IMR-90 (cell line): ENCODE data around the gene SYT8. TPM values are rescaled to one million over a fixed set of nuclear protein-coding genes. Genes with fewer than 3 reads are reported as not detected.
A peak's percentile ranks its signal among the peaks of the same experiment; 100 is the strongest.

Experiments
- ATAC-seq: fragments of 200-7000 bp; cut with Tn5 transposase; 2 replicates; pipeline ENCODE4 v1.9.1; 2020; ENCODE audit warnings: low read depth, mild to moderate bottlenecking, moderate library complexity
- BruUV-seq: library from RNA; stranded (reverse); fragments of 400-500 nt; replicated peaks from 2 replicates; lab custom pipeline; 2021; lab: Mats Ljungman, UMichigan
- CTCF ChIA-PET: fragments of 300-600 bp; formaldehyde crosslinking; extraction: SDS; loops from one replicate; lab custom pipeline; 2021; ENCODE audit warnings: antibody characterized with exemption; lab: Yijun Ruan, JAX
- POLR2A ChIA-PET: fragments of 300-600 bp; sonication (Branson Sonifier 250); formaldehyde crosslinking; loops from one replicate; lab custom pipeline; 2022; ENCODE audit warnings: antibody characterized with exemption; ENCODE audit not compliant: unreplicated experiment; lab: Charles Lee
- DNase-seq: peaks from one replicate; pipeline ENCODE4 v3.0.0; 2013
- H2AFZ ChIP-seq: replicated peaks from 2 replicates; pipeline ENCODE3; 2013; ENCODE audit warnings: low read length, mild to moderate bottlenecking; ENCODE audit not compliant: poor library complexity
- H2AK5ac ChIP-seq: 2 replicates; pipeline ENCODE4 v1.6.1; 2013; ENCODE audit warnings: low read depth, low read length, inconsistent platforms
- H2AK9ac ChIP-seq: replicated peaks from 2 replicates; pipeline ENCODE3; 2013; ENCODE audit warnings: mild to moderate bottlenecking, low read depth, low read length, moderate library complexity; ENCODE audit not compliant: poor library complexity
- H2BK120ac ChIP-seq: 2 replicates; pipeline ENCODE4 v1.6.1; 2013; ENCODE audit warnings: low read depth, low read length, inconsistent platforms
- H2BK15ac ChIP-seq: 3 replicates; pipeline ENCODE4 v1.6.1; 2013; ENCODE audit warnings: low read depth, low read length, inconsistent platforms
- H2BK20ac ChIP-seq: 2 replicates; pipeline ENCODE4 v1.6.1; 2013; ENCODE audit warnings: low read depth, mild to moderate bottlenecking, inconsistent platforms, low read length, moderate library complexity
- H2BK5ac ChIP-seq: 2 replicates; pipeline ENCODE4 v1.6.1; 2013; ENCODE audit warnings: mild to moderate bottlenecking, low read depth, low read length, inconsistent platforms; ENCODE audit not compliant: poor library complexity, severe bottlenecking
- H3K14ac ChIP-seq: replicated peaks from 2 replicates; pipeline ENCODE4 v1.6.1; 2013; ENCODE audit warnings: low read depth, low read length, inconsistent platforms
- H3K18ac ChIP-seq: 2 replicates; pipeline ENCODE4 v1.6.1; 2013; ENCODE audit warnings: low read depth, low read length, control low read depth
- H3K23ac ChIP-seq: 2 replicates; pipeline ENCODE4 v1.6.1; 2013; ENCODE audit warnings: low read depth, low read length, inconsistent platforms
- H3K27ac ChIP-seq: 2 replicates; pipeline ENCODE4 v1.5.1; 2013; ENCODE audit warnings: mild to moderate bottlenecking, control low read depth, low read length; ENCODE audit not compliant: insufficient read depth
- H3K27me3 ChIP-seq: 2 replicates; pipeline ENCODE4 v1.6.1; 2013; ENCODE audit warnings: low read length; ENCODE audit not compliant: control insufficient read depth, insufficient read depth
- H3K36me3 ChIP-seq: 2 replicates; pipeline ENCODE4 v1.6.1; 2013; ENCODE audit warnings: low read length, mixed read lengths; ENCODE audit not compliant: control insufficient read depth, insufficient read depth
- H3K4ac ChIP-seq: 2 replicates; pipeline ENCODE4 v1.6.1; 2013; ENCODE audit warnings: low read depth, low read length, inconsistent platforms
- H3K4me1 ChIP-seq: 2 replicates; pipeline ENCODE4 v1.6.1; 2013; ENCODE audit warnings: low read length, mixed read lengths; ENCODE audit not compliant: control insufficient read depth, insufficient read depth
- H3K4me2 ChIP-seq: 2 replicates; pipeline ENCODE4 v1.6.1; 2013; ENCODE audit warnings: low read depth, mild to moderate bottlenecking, control low read depth, low read length, moderate library complexity
- H3K4me3 ChIP-seq: 2 replicates; pipeline ENCODE4 v1.5.1; 2013; ENCODE audit warnings: low read depth, mild to moderate bottlenecking, control low read depth, low read length, moderate library complexity; ENCODE audit not compliant: insufficient read depth
- H3K56ac ChIP-seq: 2 replicates; pipeline ENCODE4 v1.6.1; 2013; ENCODE audit warnings: low read length, inconsistent platforms; ENCODE audit not compliant: insufficient read depth; ENCODE audit errors: extremely low read depth
- H3K79me1 ChIP-seq, 2 experiments: 2 replicates each; pipeline ENCODE4 v1.6.1; 2013; ENCODE audit warnings: low read length in 2 of 2, inconsistent platforms in 1 of 2, low read depth in 1 of 2
- H3K9ac ChIP-seq: 2 replicates; pipeline ENCODE4 v1.6.1; 2013; ENCODE audit warnings: low read depth, low read length, control low read depth
- H3K9me1 ChIP-seq: 2 replicates; pipeline ENCODE4 v1.6.1; 2013; ENCODE audit warnings: low read length, inconsistent platforms; ENCODE audit not compliant: insufficient read depth
- H3K9me3 ChIP-seq: 2 replicates; pipeline ENCODE4 v1.6.1; 2013; ENCODE audit warnings: low read length; ENCODE audit not compliant: control insufficient read depth, insufficient read depth
- H4K20me1 ChIP-seq: 2 replicates; pipeline ENCODE4 v1.6.1; 2013; ENCODE audit warnings: low read length, inconsistent platforms; ENCODE audit not compliant: insufficient read depth
- H4K5ac ChIP-seq: 2 replicates; pipeline ENCODE4 v1.6.1; 2013; ENCODE audit warnings: mild to moderate bottlenecking, low read depth, low read length, control low read depth
- H4K8ac ChIP-seq, 2 experiments: 2 replicates each; pipeline ENCODE4 v1.6.1; 2013; ENCODE audit warnings: low read depth in 2 of 2, low read length in 2 of 2, control low read depth in 1 of 2, inconsistent platforms in 1 of 2
- H4K91ac ChIP-seq: 2 replicates; pipeline ENCODE4 v1.6.1; 2013; ENCODE audit warnings: low read depth, low read length, inconsistent platforms; ENCODE audit not compliant: insufficient read depth
- BHLHE40 ChIP-seq: fragments of 150-350 bp; IDR thresholded peaks from 2 replicates; pipeline ENCODE4 v1.6.1; 2016; ENCODE audit warnings: mild to moderate bottlenecking, low read depth, low read length
- CHD1 ChIP-seq: IDR thresholded peaks from 2 replicates; pipeline ENCODE4 v1.6.1; 2012; ENCODE audit warnings: low read depth, low read length, improper control_type of control experiment
- CTCF ChIP-seq: conservative IDR thresholded peaks from 2 replicates; pipeline ENCODE4 v1.5.1; 2012; ENCODE audit warnings: mild to moderate bottlenecking, low read depth, low read length, improper control_type of control experiment
- FOS ChIP-seq: fragments of 150-350 bp; IDR thresholded peaks from 2 replicates; pipeline ENCODE4 v1.6.1; 2016; ENCODE audit warnings: low read depth, low read length
- MAFK ChIP-seq: IDR thresholded peaks from 2 replicates; pipeline ENCODE4 v1.6.1; 2012; ENCODE audit warnings: low read depth, low read length, improper control_type of control experiment
- MXI1 ChIP-seq: IDR thresholded peaks from 2 replicates; pipeline ENCODE4 v1.6.1; 2012; ENCODE audit warnings: low read depth, mild to moderate bottlenecking, low read length, moderate library complexity, borderline replicate concordance
- NFE2L2 ChIP-seq: fragments of 150-350 bp; IDR thresholded peaks from 2 replicates; pipeline ENCODE4 v1.6.1; 2016; ENCODE audit warnings: low read depth, mild to moderate bottlenecking, low read length
- RAD21 ChIP-seq: IDR thresholded peaks from 2 replicates; pipeline ENCODE4 v1.6.1; 2012; ENCODE audit warnings: low read length, improper control_type of control experiment
- RFX5 ChIP-seq: IDR thresholded peaks from 2 replicates; pipeline ENCODE4 v1.8.0; 2012; ENCODE audit warnings: low read depth, mild to moderate bottlenecking, low read length, moderate library complexity
- SMC3 ChIP-seq: fragments of 150-350 bp; IDR thresholded peaks from 2 replicates; pipeline ENCODE4 v1.6.1; 2016; ENCODE audit warnings: low read depth, mild to moderate bottlenecking, antibody characterized with exemption, low read length, moderate library complexity
- USF2 ChIP-seq: fragments of 150-350 bp; IDR thresholded peaks from 2 replicates; pipeline ENCODE4 v1.6.1; 2017; ENCODE audit warnings: mild to moderate bottlenecking, antibody characterized with exemption, low read length, low read depth
- WGBS, 2 experiments: methylation state at CpG; one replicate each; pipeline versions ENCODE4 v1.1.5 to v1.1.7; 2013; ENCODE audit warnings: missing lambda C conversion rate in 2 of 2; ENCODE audit not compliant: insufficient read length in 1 of 2; ENCODE audit errors: extremely low coverage in 2 of 2; 5-methylcytosine and 5-hydroxymethylcytosine counted together
- dilution Hi-C: fragments of 300-500 bp; cut with HindIII; formaldehyde crosslinking; loops from one replicate; pipeline ENCODE4 v1.14.3; 2018; ENCODE audit warnings: low sequenced_read_pairs; ENCODE audit not compliant: unreplicated experiment
- in situ Hi-C: fragments of 300-500 bp; cut with MboI; formaldehyde crosslinking; loops from 3 replicates; pipeline ENCODE4 v1.14.3; 2019; ENCODE audit warnings: low sequenced_read_pairs, inconsistent platforms, mixed read lengths
- intact Hi-C: fragments of 100-400 bp; cut with micrococcal nuclease; formaldehyde crosslinking; loops from 2 replicates; pipeline ENCODE4 v1.10.0; 2022
- polyA plus RNA-seq, 3 experiments: library from polyadenylated mRNA; depleted of rRNA; stranded (reverse); fragments of >200 nt; gene quantifications; 2 replicates each; pipeline ENCODE4 v1.2.3, GENCODE V29; 2012; ENCODE audit warnings: low replicate concordance in 1 of 3
- total RNA-seq: library from RNA; depleted of rRNA; stranded (reverse); fragments of >200 nt; gene quantifications from 2 replicates; pipeline ENCODE4 v1.2.3, GENCODE V29; 2012

The SYT8 gene
- total and polyA plus RNA-seq, 2 of the 4 experiments (the other 2 are of a cell fraction), result not detected

DNA sequence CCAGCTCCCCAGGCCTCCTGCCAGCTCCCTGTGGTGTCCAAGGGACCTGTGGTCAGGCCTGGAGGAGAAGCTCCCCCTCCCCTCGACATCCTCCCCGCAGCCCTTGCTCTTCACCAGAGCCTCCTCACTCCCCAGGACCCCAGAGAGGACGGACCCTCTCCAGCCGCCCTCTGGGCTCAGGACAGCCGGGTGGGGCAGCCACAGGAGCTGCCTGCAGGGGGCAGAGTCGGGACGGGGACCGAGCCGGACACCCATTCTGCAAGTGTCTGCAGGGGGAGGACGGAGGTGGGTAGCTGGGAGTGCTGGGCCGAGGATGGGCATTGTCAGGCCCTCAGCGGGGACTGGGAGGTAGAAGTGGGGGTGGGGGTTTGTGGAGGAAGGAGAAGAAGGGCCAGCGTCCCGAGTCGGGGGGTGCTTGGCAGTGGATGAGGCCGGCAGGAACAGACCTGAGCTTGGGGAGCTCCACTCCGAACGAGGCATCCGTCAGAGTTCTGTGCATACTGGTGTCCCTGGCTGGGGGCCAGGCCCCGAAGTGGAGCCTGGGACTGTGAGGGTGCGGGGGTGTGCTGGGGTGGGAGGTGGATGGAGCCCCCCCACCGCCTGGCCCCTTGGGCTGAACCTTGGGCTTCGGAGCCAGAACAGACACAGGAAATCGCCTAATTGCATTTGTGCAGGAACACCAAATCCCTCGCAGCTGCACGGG is 41.7 kb downstream of the SYT8 start:
- H3K14ac ChIP-seq, result no peak overlapping the region
- no peak overlapping the region for H4K8ac ChIP-seq
- dilution Hi-C loops, result no loop called here
- no peak overlapping the region for H2AK9ac ChIP-seq
- no peak overlapping the region for H3K4ac ChIP-seq
- DNase-seq (no peak), ATAC-seq (peak; percentile 51; the same call in 1 of the 2 replicates)
- H3K18ac ChIP-seq, result no peak overlapping the region
- no peak overlapping the region for H2AK5ac ChIP-seq
- no peaks in the 10 kb centered on the region for H3K36me3 ChIP-seq
- no peak overlapping the region for H3K23ac ChIP-seq
- H3K56ac ChIP-seq, result no peak overlapping the region
- peaks cover 3% of the 10 kb centered on the region; the same call in 1 of the 2 replicates for H3K4me1 ChIP-seq
- CTCF ChIA-PET, result interaction anchor here (0.7 to 1.5 kb wide), 3 partner anchors 34 to 124 kb away, joined by 3 read pairs; no protein-coding TSS in a partner anchor
- peaks cover 6% of the 10 kb centered on the region; the same call in 1 of the 2 replicates for H3K27me3 ChIP-seq
- H3K9me3 ChIP-seq, result no peaks in the 10 kb centered on the region
- no peak overlapping the region for H3K4me3 ChIP-seq
- in situ Hi-C loops, result no loop called here
- TF ChIP-seq RAD21 (no peak; the same call in 1 of the 2 replicates), NFE2L2 (no peak), BHLHE40 (no peak), SMC3 (peak; percentile 25; the same call in 1 of the 2 replicates), MXI1 (no peak), CTCF (peak; percentile 44), MAFK (no peak), USF2 (no peak), CHD1 (no peak), FOS (no peak), RFX5 (no peak)
- intact Hi-C loops, result no loop called here
- no peaks in the 10 kb centered on the region for H4K20me1 ChIP-seq
- H4K5ac ChIP-seq, result no peak overlapping the region
- H3K4me2 ChIP-seq, result no peak overlapping the region
- no peak overlapping the region for H3K9ac ChIP-seq
- H4K91ac ChIP-seq, result no peak overlapping the region
- no TSS peak for BruUV-seq
- 38% methylated on average over 6 of the region's 26 CpGs; no CpG with 5 or more reads in 1 of the 2 experiments for WGBS, 2 experiments
- no peak overlapping the region for H2BK20ac ChIP-seq
- H3K79me1 ChIP-seq, result no peaks in the 10 kb centered on the region
- H2BK5ac ChIP-seq, result no peak overlapping the region
- POLR2A ChIA-PET, result no interaction called here
- H3K27ac ChIP-seq, result no peak overlapping the region
- no peak overlapping the region for H2AFZ ChIP-seq
- H3K9me1 ChIP-seq, result no peaks in the 10 kb centered on the region
- no peak overlapping the region for H2BK120ac ChIP-seq
- no peak overlapping the region for H2BK15ac ChIP-seq
